Ishikawa (cell line): ENCODE data around the gene PRDM16.

Experiments
- EGR1 ChIP-seq: IDR thresholded peaks from 2 replicates; pipeline ENCODE4 v1.6.1; 2012
- EP300 ChIP-seq: IDR thresholded peaks from 2 replicates; pipeline ENCODE4 v1.6.1; 2012; ENCODE audit warnings: borderline replicate concordance
- NFIC ChIP-seq: IDR thresholded peaks from 2 replicates; pipeline ENCODE4 v1.6.1; 2012
- RAD21 ChIP-seq: IDR thresholded peaks from 2 replicates; pipeline ENCODE4 v1.6.1; 2012; ENCODE audit warnings: low read depth
- TEAD4 ChIP-seq: IDR thresholded peaks from 2 replicates; pipeline ENCODE4 v1.6.1; 2012
- YY1 ChIP-seq: IDR thresholded peaks from 2 replicates; pipeline ENCODE4 v1.6.1; 2012; ENCODE audit warnings: low read depth
- ZBTB7A ChIP-seq: IDR thresholded peaks from 2 replicates; pipeline ENCODE4 v1.6.1; 2012; ENCODE audit warnings: low read depth
- TF ChIP-seq, protein P1 (sequence below): IDR thresholded peaks from 2 replicates; pipeline ENCODE4 v1.6.1; 2012
- TF ChIP-seq, protein P2 (sequence below): IDR thresholded peaks from 2 replicates; pipeline ENCODE4 v1.6.1; 2012

DNA sequence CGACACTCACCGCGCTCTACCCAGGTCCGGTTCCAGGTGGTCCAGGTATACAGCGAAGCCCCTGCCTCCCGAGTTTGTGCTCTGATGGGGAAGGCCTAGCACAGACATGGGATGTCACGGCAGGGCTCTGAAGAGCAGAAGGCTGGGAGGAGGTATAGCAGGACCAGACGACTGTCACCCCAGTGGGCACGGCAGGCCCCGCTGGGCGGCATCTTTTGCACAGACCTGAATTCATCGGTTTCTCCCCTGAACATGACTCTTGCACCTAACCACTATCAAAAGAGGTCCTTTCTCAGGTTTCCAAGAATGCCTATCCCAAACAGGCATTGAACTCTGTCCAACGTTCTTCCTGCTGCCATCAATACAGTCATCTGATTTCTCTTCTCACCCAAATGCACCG is 416.0 kb downstream of the PRDM16 start:
- no peak for TF ChIP-seq EP300
- no peak for TF ChIP-seq RAD21
- no peak for TF ChIP-seq EGR1
- TF ChIP-seq, protein P1, sequence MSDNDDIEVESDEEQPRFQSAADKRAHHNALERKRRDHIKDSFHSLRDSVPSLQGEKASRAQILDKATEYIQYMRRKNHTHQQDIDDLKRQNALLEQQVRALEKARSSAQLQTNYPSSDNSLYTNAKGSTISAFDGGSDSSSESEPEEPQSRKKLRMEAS: no peak
- TF ChIP-seq NFIC: no peak
- no peak for TF ChIP-seq TEAD4
- no peak for TF ChIP-seq ZBTB7A
- TF ChIP-seq, protein P2, sequence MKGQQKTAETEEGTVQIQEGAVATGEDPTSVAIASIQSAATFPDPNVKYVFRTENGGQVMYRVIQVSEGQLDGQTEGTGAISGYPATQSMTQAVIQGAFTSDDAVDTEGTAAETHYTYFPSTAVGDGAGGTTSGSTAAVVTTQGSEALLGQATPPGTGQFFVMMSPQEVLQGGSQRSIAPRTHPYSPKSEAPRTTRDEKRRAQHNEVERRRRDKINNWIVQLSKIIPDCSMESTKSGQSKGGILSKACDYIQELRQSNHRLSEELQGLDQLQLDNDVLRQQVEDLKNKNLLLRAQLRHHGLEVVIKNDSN: no peak
- no peak for TF ChIP-seq YY1
